ENCODE measurements around the gene CD247.

DNA sequence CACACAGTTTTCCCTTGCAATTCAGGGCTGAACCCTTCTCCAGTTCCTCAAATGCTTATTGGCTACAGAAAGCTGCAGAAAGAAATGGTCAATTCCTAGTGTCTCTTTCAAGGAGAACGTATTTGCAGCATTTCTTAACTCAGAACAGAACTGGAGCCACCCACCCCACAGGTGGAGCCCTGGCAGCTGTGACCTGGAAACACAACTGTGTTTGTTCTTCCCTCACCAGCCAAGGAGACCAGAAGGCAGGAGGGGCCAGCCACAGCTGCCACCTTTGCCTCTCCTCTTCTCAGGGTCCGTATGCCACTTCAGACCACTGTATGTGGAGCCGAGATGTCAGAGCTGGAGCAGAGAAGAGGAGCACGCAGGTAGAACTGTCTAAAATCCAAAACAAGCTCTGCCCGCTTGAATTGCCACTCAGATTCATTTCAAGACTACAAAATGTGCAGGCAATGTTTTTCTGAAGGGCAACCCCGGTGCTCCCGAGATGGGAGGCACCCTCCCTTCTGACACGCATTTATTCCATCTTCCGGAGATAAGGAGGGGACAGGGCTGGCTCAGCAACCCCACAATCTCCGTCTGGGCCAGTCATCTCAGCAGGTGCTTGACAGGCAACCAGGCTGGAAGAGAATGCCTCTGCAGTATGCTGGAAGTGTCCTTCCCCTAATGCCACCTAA, 16.7 kb downstream of the CD247 start:
- TF ChIP-seq EZH2 (IDR thresholded peaks at IDR 0.05; ENCODE audit: insufficient read depth, poor library complexity, severe bottlenecking): no peak
- no peak for TF ChIP-seq EZH2phosphoT487 (IDR thresholded peaks at IDR 0.05; ENCODE audit: insufficient read depth, low read depth)

All from GM23248 (cell line).